Islet precursor cell (in vitro differentiated cells): ENCODE data around the gene KCNIP1.
A peak's percentile ranks its signal among the peaks of the same experiment; 100 is the strongest.

Experiments
- DNase-seq: peaks from one replicate; pipeline ENCODE4 v3.0.0-alpha.2; 2018

Gene KCNIP1

GRCh38 chr5:170503990-170504596, at the start of gene KCNIP1:
TSS of gene KCNIP1 (plus strand) at chr5:170504020.
- peak; percentile 83 for DNase-seq

GRCh38 chr5:170463426-170463825, 40.4 kb upstream of the KCNIP1 start:
- no peak for DNase-seq

GRCh38 chr5:170464280-170465127, 39.3 kb upstream of the KCNIP1 start:
- no peak for DNase-seq

- peak; percentile 38 for DNase-seq
These were observed 37.3 kb upstream of the KCNIP1 start for GRCh38 chr5:170466553-170466952.

GRCh38 chr5:170466988-170467707, 36.7 kb upstream of the KCNIP1 start:
- peak; percentile 75 for DNase-seq

- DNase-seq: no peak
These were observed 35.1 kb upstream of the KCNIP1 start for GRCh38 chr5:170468633-170469285.

GRCh38 chr5:170469414-170469813, 34.4 kb upstream of the KCNIP1 start:
- DNase-seq: no peak

GRCh38 chr5:170470275-170470674, 33.5 kb upstream of the KCNIP1 start:
- no peak for DNase-seq

GRCh38 chr5:170470808-170471404, 32.9 kb upstream of the KCNIP1 start:
- DNase-seq: no peak

- DNase-seq: no peak
These were observed 32.2 kb upstream of the KCNIP1 start for GRCh38 chr5:170471551-170472178.

GRCh38 chr5:170473642-170474041, 30.2 kb upstream of the KCNIP1 start:
- DNase-seq: no peak

GRCh38 chr5:170474489-170475274, 29.1 kb upstream of the KCNIP1 start:
- DNase-seq: peak; percentile 20

- peak; percentile 37 for DNase-seq
These were observed 28.4 kb upstream of the KCNIP1 start for GRCh38 chr5:170475294-170476000.

GRCh38 chr5:170476704-170477103, 27.1 kb upstream of the KCNIP1 start:
- DNase-seq: no peak

- DNase-seq: no peak
These were observed 25.9 kb upstream of the KCNIP1 start for GRCh38 chr5:170477906-170478305.

GRCh38 chr5:170478306-170478705, 25.5 kb upstream of the KCNIP1 start:
- DNase-seq: peak; percentile 38

- DNase-seq: peak; percentile 51
These were observed 24.3 kb upstream of the KCNIP1 start for GRCh38 chr5:170479484-170479883.

GRCh38 chr5:170480260-170480659, 23.6 kb upstream of the KCNIP1 start:
- no peak for DNase-seq

- DNase-seq: peak; percentile 14
These were observed 22.0 kb upstream of the KCNIP1 start for GRCh38 chr5:170481849-170482248.

- peak; percentile 14 for DNase-seq
These were observed 21.3 kb upstream of the KCNIP1 start for GRCh38 chr5:170482511-170482910.
